ENCODE data around the gene PAF1.

Gene PAF1

GRCh38 chr19:39405261-39405957 is 14.5 kb upstream of the PAF1 start:
- peak; percentile 41 for DNase-seq

- DNase-seq = peak; percentile 91
Measured at GRCh38 chr19:39403331-39404312, 12.7 kb upstream of the PAF1 start.

DNA sequence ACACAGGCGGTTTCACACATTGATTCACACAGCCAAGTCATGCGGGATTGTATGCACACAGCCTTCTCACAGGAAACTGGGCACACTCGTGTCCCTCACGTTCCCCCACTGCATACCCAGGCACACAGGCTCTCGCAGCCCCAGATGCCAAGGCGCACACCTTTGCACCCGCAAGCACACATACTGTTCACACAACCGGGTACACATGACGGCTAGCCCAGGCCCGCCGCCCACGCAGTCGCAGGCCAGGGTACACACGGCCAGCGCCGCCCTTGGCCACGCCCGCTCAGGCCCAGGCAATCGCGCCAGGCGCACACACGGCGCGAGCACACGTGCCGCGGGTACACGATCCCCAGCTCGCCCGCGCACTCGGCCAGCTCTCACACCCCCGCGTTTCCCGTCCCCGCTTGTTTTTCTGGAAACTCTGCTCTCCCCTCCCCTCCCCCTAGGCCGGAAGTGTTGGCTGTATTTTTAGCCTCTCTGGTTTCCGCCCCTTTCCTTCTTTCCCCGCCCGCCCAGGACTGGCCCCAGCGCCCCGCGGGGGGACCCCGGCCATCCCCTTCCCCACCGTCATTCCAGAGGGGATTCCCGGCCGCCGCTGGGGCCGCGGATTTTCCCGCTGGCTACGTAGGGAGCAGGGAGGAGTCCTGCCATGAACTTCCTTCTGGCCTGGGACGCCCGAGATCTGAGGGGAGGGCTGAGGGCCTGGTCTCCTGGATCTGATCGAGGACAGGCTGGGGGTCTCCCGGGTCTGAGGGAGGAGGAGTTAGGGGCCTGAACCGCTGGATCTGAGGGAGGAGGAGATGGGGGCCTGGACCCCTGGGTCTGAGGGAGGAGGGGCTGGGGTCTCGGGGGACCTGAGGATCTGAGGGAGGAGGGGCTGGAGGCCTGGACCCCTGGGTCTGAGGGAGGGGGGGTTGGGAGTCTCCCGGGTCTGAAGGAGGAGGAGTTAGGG is 11.7 kb upstream of the PAF1 start:
- peak; percentile 90 for DNase-seq

DNA sequence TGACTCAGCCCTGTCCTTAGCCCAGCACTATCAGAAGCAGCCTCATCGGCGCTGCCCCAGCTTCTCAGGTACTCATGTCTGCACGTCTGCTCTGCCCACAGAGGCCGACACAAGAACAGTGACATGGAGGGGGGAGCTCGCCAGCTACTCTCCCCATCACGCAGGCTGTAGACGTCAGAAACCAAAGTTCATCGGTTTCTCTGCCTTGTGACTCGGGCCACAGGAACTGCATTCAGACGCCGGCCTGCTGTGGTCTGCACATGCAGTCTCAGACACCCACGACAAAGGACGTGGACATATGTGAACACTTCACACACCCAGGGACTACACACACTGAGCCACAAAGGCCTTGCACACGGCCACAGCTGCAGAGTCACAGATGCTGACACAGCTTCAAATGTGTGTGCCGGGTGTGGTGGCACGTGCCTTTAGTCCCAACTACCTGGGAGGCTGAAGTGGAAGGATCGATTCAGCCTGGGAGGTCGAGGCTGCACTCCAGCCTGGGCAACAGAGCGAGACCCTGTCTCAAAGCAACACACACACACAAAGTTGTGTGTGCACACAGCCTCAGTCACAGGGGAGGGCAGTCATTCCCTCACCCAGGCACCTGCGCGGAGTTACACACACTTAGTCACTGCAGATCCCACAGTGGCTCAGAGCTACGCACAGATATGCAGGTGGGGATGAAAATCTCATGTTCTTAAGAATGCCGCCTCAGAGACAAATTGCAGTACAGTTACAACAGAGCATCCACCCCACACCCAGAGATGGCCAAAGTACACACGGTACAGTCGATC is 10.8 kb upstream of the PAF1 start:
- DNase-seq = peak; percentile 89

DNA sequence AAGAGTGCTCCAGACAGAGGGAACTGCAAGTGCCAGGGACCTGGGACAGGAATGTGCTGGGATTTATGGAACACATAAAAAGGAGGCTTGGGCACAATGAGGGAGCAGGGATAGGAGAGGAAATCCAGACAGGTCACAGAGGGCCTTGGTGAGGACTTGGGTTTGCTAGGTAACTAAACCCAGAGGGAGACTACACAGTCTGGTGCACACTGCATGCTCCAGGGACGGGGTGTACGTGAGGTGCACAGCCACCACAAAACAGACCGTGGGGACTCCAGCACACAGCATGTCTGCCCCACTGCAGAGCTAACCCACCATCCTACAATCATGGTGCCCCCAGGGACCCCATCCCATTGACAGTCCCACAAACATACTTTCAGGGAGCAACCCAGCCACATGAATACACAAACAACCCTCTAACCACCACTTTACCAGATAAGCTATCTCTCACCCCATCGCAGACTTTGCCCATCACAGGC is 10.2 kb upstream of the PAF1 start:
- DNase-seq = no peak

GRCh38 chr19:39400061-39400460 is 9.2 kb upstream of the PAF1 start:
- no peak for DNase-seq

GRCh38 chr19:39399668-39400050 is 8.8 kb upstream of the PAF1 start:
- DNase-seq = peak; percentile 42

DNA sequence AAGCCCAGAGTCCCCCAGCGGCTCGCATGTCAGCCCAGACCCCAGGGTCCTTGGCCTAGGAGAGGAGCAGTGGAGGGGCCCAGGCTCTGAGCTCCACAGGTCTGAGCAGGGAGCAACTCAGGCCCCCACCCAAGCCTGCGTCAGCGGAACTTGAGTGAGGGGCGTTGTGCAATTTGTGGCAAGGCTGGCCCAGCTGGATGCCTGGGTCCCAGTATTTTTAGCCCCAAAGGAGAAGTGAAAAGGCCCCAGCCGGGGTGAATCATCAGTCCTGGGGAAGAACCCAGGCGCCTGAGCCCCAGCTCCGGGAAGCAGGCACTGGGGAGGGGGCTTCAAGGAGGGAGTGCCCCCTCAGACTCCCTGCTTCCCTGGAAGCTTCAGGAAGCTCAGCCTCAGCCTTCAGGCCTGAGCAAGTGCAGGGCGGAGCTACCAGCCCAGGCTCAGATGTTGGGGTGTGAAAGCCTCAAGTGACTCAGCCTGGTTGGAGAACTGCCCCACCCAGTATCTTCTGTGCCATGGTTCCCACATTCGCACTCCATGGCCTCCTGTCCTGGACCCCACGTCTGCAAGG is 7.5 kb upstream of the PAF1 start:
- DNase-seq = peak; percentile 91

DNA sequence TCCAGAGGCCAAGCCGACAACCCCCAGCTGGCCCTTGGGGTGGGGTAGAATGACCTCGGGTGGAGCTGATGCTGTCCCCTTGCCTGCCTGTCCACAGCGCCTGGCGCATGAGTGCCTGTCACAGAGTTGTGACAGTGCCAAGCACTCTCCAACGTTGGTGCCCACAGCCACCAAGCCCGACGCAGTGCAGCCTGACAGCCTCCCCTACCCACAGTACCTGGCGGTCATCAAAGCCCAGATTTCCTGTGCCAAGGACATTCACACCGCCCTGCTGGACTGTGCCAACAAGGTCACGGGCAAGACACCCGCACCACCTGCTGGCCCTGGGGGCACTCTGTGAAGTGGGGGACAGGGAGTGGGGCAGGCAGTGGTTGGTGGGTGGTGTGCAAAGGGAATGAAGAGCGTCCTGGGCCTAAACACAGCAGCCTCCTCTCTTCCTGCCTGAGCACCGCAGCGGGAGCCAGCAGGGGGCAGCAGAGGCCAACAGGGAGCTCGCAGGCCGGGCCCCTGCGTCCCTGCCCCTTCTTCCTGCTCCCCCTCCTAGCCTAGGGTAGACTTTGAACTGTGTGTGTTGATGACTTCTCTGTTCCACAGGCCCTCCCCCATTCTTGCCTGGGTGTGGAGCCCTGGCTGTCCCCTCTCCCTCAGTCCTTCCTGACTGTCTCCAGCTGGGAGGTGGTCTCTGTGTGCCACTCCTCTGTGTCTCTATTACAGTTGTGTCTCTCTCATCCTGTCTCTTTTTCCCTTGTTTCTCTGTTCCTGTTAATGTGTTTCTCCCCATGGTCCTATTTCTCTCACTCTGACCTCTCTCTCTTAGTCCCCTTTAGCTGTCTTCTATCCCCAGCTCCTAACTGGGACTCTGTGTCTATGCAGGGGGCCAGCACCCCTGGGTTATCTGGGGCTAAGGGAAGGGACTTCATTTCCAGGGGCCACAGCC is 6.7 kb upstream of the PAF1 start:
- DNase-seq = peak; percentile 94

DNA sequence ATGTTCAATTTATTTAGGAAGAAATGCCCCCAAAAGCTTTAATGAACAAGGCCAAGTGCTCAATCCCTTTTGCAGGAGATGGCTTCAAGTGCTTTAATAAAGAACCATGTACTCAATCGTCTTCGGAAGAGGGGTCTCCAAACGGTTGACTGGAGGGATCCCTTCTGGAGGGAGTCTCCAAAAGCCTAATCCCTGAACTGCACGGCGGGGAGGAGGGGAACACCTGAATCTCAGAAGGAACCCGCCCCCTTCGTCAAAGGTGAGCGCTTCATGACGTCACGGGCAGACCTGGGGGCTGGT is 505 bp downstream of the PAF1 start:
- DNase-seq = no peak

DNA sequence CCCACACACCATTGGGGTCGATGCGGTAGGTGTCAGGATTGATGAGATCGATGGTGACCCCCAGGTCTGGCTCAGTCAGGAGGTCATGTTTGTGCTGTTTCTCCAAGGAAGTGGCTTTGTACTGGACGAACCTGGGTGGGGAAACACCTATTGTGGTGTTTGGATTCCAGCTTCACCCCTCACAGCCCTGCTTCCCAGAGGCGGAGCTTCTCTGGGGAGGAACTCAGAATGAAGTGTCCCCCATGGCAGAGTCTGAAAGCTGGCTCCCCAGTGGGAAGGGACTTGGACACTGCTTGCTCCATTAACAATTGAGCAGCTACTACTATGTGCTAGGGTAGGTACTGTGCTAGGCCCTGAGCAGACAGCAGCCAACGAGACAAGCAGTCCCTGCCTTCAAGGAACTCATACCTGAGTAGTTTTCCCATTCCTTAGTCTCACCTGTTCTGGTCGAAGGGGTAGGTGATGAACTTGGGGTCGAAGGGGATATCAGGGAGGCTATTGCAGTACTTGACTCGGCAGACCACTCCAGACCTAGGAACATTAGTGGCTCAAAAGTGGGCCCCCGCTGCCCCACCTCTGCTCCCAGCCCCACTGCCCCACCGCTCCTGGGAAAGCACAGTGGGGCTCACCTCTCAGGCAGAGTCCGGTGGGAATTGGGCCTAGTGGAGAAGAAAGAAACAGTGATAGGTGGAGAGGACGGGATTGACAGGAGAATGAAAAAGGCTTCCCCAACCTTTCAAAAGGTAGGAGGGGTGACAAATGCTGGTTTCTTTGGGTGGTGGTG is 1.1 kb downstream of the PAF1 start:
- no peak for DNase-seq

DNA sequence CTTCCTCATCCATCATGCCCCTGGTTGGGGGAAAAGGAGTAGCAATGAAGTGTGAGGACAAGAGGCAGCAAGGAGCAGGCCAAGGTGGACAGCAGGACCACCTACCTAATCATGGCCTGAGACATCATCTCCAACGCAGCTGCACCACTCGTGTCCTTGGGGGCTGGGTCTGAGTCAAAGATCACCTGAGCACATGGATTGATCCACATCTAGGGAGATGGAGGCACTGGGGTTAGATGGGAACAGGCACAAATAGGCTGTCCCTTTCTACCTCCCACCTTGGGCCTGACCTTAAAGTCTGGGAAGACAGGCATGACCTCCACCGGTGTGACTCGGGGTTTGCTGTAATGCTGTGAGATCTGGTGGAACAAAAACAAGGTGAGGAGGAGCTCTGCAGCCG is 2.2 kb downstream of the PAF1 start:
- DNase-seq = no peak

DNA sequence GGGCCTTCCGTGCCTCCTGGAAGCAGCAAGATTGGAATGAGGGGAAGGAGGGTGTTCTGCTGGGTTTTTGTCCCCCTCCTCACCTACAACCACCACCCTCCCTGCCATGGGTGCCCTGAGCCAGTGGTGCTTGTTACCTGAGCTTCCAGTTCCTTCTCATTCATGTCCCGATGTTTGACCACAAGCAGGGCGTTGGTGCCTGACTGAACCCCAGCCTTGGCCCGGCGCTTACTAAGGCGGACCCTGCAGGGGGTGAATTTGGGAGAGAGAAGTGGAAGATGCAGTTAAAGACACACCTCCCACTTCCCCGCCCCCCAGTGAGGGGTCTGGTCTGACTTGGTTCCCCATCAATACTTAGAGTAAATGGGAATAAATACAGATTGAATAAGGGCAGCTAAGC is 4.3 kb downstream of the PAF1 start:
- DNase-seq = no peak

- DNase-seq = no peak
Measured at GRCh38 chr19:39385629-39386411, 5.1 kb downstream of the PAF1 start.

DNA sequence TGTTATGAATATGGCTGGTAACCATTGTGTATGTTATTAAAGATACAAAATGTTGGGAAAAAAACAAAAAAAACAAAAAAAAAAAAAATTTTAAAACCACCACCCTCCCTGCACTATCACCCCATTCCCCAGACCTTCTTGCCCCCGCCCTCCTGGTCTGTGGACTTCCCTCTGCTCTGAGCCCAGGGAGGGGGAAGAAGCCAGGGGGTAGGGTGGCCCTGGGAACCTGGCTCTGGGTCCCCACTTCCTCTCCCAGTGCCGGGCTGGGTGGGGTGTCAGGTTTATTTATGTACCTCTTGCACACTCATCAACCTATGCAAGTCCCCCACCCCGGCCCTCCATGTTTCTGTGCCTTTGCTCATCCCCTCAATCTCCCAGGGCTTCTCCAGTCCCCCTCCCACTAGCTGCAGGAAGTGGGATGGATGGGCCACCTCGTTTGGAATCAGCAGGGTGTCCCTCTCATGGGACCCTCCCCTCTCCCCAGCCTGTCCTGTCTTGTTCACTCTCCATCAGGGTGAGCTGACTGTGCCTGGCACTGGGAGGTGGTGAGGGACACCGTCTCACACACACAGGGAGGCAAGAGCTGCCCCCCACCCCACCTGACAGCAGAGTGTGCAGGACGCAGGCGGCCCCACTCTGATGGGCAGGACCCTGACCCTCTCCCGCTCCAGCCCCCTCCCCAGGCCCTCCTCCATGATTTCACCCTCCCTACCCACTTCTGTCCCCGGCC is 5.9 kb downstream of the PAF1 start:
- DNase-seq = no peak

- DNase-seq = no peak
Measured at GRCh38 chr19:39382991-39383828, 7.7 kb downstream of the PAF1 start.

DNA sequence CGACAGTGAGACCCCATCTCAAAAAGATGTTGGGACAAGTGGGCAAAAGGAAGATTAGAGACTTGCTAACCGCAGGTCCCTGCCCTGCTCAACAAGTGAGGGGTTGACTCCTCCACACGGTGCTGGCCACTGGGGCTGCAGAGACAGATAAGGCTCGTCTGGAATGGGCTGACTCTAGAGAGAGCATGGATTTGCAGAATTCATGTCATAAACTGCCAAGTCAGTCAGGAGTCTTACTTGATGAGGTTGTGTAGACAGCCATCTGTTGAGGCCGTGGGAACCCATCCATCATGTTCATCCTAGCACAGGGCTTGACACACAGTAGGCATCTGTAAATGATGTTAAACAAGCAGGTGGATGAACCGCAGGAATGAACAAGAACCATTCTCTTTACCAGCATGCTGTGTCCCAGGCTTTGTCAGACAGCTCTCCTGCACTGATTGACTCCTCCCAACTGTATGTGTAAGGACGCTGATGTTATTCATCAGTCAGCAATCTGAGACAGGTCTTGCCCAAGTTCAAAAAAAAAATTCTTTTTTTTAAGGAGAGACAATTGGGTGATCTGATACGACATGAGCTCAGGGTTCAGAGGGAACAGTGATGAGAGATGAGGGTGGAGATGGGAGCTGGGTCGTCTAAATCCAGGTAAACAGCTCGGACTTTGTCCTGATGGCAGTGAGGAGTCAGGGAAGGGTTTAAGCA is 8.8 kb downstream of the PAF1 start:
- peak; percentile 77 for DNase-seq
